SU-DHL-6 (cell line): ENCODE results near the gene NAV2.

Experiments
- H2AFZ ChIP-seq: fragments of 200-600 bp; sonication (generic); 2 replicates; pipeline ENCODE4 v1.6.1; 2014; ENCODE audit warnings: low read depth, mild to moderate bottlenecking, moderate library complexity, mixed read lengths, antibody characterized with exemption, low read length; ENCODE audit not compliant: severe bottlenecking
- H3F3A ChIP-seq: fragments of 200-600 bp; shearing (Covaris generic); 2 replicates; pipeline ENCODE4 v1.6.0; 2016; ENCODE audit warnings: antibody characterized with exemption, mild to moderate bottlenecking; ENCODE audit not compliant: insufficient read depth
- H3K27ac ChIP-seq: fragments of 200-600 bp; sonication (generic); 2 replicates; pipeline ENCODE4 v1.5.1; 2016; ENCODE audit warnings: low read depth, mild to moderate bottlenecking, low read length, moderate library complexity, mixed read lengths
- H3K27me3 ChIP-seq: fragments of 200-600 bp; sonication (generic), shearing (Covaris generic); 2 replicates; pipeline ENCODE4 v1.6.0; 2014; ENCODE audit warnings: mild to moderate bottlenecking, low read length
- H3K36me3 ChIP-seq: fragments of 200-600 bp; sonication (generic); 2 replicates; pipeline ENCODE4 v1.6.1; 2014; ENCODE audit warnings: mild to moderate bottlenecking, low read length, mixed read lengths
- H3K4me2 ChIP-seq: fragments of 300-600, 200-600 bp; shearing (Covaris generic), sonication (generic); 2 replicates; pipeline ENCODE4 v1.6.0; 2014; ENCODE audit warnings: low read length, low read depth, mild to moderate bottlenecking; ENCODE audit not compliant: poor library complexity, severe bottlenecking
- H3K4me3 ChIP-seq: fragments of 200-600 bp; sonication (generic); 2 replicates; pipeline ENCODE4 v1.5.1; 2014; ENCODE audit warnings: antibody characterized with exemption, low read length, mild to moderate bottlenecking, mixed read lengths; ENCODE audit not compliant: insufficient read depth, poor library complexity, severe bottlenecking
- H3K79me2 ChIP-seq: fragments of 200-600 bp; sonication (generic); 2 replicates; pipeline ENCODE4 v1.6.1; 2014; ENCODE audit warnings: mild to moderate bottlenecking, low read length, moderate library complexity; ENCODE audit not compliant: insufficient read depth
- H3K9ac ChIP-seq: fragments of 200-600 bp; sonication (generic); 2 replicates; pipeline ENCODE4 v1.7.0; 2014; ENCODE audit warnings: mild to moderate bottlenecking, low read length
- H3K9me2 ChIP-seq: fragments of 200-600 bp; sonication (generic); replicated peaks from 2 replicates; pipeline ENCODE4 v1.6.1; 2014; ENCODE audit warnings: low read length; ENCODE audit not compliant: insufficient read depth
- H3K9me3 ChIP-seq: fragments of 200-600 bp; sonication (generic); 2 replicates; pipeline ENCODE4 v1.6.1; 2014; ENCODE audit warnings: low read length, mixed read lengths; ENCODE audit not compliant: insufficient read depth
- H4K20me1 ChIP-seq: fragments of 200-600 bp; sonication (generic); 2 replicates; pipeline ENCODE4 v1.6.1; 2014; ENCODE audit warnings: low read depth, mild to moderate bottlenecking, antibody characterized with exemption, low read length, moderate library complexity, mixed read lengths
- CTCF ChIP-seq: fragments of 200-600 bp; sonication (generic); IDR thresholded peaks from one replicate; pipeline ENCODE4 v1.5.1; 2017; ENCODE audit warnings: antibody characterized with exemption, mild to moderate bottlenecking, low read length, moderate library complexity; ENCODE audit not compliant: insufficient read depth, poor library complexity, severe bottlenecking
- EZH2phosphoT487 ChIP-seq: fragments of 200-600 bp; sonication (generic), shearing (Covaris generic); conservative IDR thresholded peaks from 2 replicates; pipeline ENCODE4 v1.6.1; 2018; ENCODE audit warnings: mild to moderate bottlenecking, antibody characterized with exemption, low read length, moderate library complexity, mixed read lengths

Gene NAV2

GRCh38 chr11:20035701-20036601 is 323.3 kb downstream of the NAV2 start:
- TF ChIP-seq CTCF = no peak
- TF ChIP-seq EZH2phosphoT487 = no peak
- no peaks in the 10 kb centered on the region for H3F3A ChIP-seq
- H2AFZ ChIP-seq = no peak overlapping the region
- H4K20me1 ChIP-seq = no peaks in the 10 kb centered on the region
- H3K27ac ChIP-seq = no peak overlapping the region
- H3K36me3 ChIP-seq = no peaks in the 10 kb centered on the region
- H3K4me3 ChIP-seq = no peak overlapping the region
- no peaks in the 10 kb centered on the region for H3K79me2 ChIP-seq
- H3K9me3 ChIP-seq = no peaks in the 10 kb centered on the region
- peaks cover 4% of the 10 kb centered on the region; the same call in 1 of the 2 replicates for H3K27me3 ChIP-seq
- H3K9ac ChIP-seq = no peak overlapping the region
- no peaks in the 10 kb centered on the region for H3K9me2 ChIP-seq
- no peak overlapping the region for H3K4me2 ChIP-seq

- H3K27ac ChIP-seq = no peak overlapping the region
- no peak overlapping the region for H3K4me3 ChIP-seq
- H3K36me3 ChIP-seq = no peaks in the 10 kb centered on the region
Observed at GRCh38 chr11:20036626-20037335, 324.1 kb downstream of the NAV2 start.

DNA sequence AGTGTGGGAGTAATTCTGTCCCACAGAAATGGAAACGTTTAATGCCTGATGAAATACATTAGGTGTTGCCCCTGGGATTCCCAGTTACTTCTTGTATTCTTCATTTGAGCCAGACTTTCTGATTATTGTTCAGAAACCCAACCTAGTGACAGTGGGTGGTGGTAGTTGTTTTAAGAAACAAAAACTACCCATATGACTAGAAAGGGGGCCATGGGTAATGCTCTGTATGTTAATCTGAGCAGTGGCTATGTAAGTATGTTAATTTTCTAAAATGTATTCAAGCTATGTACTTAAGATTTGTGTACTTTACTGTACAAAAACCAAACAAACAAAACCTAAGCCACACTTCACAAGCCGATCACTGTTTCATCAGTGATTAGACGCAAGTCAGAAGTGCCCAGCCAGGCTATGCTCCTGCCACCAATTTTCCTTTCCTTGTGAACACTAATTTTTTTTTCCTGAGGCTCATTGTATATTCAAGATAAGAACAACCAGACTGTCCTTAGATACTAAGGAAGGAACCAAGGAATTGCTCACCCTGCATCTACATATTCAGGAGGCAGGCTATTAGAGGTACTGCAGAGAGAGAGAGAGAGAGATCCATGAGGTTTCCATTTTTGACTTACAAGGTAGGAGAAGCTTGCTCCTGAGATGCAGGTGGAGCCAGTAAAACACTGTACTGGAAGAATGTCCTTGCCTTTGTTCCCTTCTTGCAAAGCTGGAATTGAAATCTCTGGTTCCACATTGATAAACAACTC is 324.9 kb downstream of the NAV2 start:
- Histone ChIP-seq H3K9me3 (no peaks in the 10 kb centered on the region), H3K79me2 (no peaks in the 10 kb centered on the region), H3K9me2 (no peaks in the 10 kb centered on the region), H3K4me3 (no peak overlapping the region), H3K27me3 (no peaks in the 10 kb centered on the region), H3K4me2 (no peak overlapping the region), H3F3A (no peaks in the 10 kb centered on the region), H4K20me1 (no peaks in the 10 kb centered on the region), H3K36me3 (no peaks in the 10 kb centered on the region), H3K27ac (no peak overlapping the region), H3K9ac (no peak overlapping the region), H2AFZ (no peak overlapping the region)
- no peak for TF ChIP-seq CTCF
- no peak for TF ChIP-seq EZH2phosphoT487

More at GRCh38 chr11:20036626-20037335, 324.1 kb downstream of the NAV2 start:
- TF ChIP-seq EZH2phosphoT487 (no peak), CTCF (no peak)
- Histone ChIP-seq H3K9me2 (no peaks in the 10 kb centered on the region), H3K4me2 (no peak overlapping the region), H3K27me3 (no peaks in the 10 kb centered on the region), H3K79me2 (no peaks in the 10 kb centered on the region), H3K9ac (no peak overlapping the region), H3K9me3 (no peaks in the 10 kb centered on the region), H4K20me1 (no peaks in the 10 kb centered on the region), H3F3A (no peaks in the 10 kb centered on the region), H2AFZ (no peak overlapping the region)
